ENCODE results near the gene DPYSL4. TPM values are rescaled to one million over a fixed set of nuclear protein-coding genes. Genes with fewer than 3 reads are reported as not detected.

The DPYSL4 gene
- total RNA-seq, 2 donors from 2014 or later: 4.1 to 22.6 TPM

DNA sequence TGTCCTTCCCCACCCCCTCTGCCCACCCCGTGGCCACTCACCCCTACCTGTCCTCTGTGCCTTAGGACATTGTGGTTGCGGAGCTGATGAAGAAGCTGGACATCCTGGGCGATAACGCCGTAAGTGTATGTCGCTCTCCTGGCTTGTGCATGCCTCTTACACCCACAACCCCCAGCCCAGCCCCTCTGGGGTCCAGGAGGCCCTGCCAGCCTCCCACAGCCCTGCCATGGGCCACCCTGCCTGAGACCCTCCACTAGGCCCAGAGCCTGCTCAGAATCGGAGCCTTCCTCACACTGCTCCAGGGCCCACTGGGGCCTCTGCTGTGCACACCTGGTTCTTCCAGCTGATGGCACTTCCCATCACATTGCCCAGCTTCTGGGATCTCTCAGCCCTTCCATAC is 36.8 kb upstream of the DPYSL4 start:
- Histone ChIP-seq H3K27me3 (replicated peaks; ENCODE audit: insufficient read depth) (no peaks in the 10 kb centered on the region), H3K36me3 (no peaks in the 10 kb centered on the region), H3K4me1 (replicated peaks) (no peaks in the 10 kb centered on the region), H3K27ac (no peak overlapping the region), H3K4me3 (no peak overlapping the region), H3K9me3 (no peaks in the 10 kb centered on the region)
- WGBS: 97% methylated on average over 6 of the region's 7 CpGs
- TF ChIP-seq POLR2A (IDR thresholded peaks at IDR 0.05) (no peak), POLR2AphosphoS5 (IDR thresholded peaks at IDR 0.05) (no peak)
- intact Hi-C loops (cut with DNase I): loop anchor here (10.0 kb wide), 1 partner anchor 115 kb away; no protein-coding TSS in a partner anchor
- no peak for DNase-seq (ENCODE audit: low spot score)

DNA sequence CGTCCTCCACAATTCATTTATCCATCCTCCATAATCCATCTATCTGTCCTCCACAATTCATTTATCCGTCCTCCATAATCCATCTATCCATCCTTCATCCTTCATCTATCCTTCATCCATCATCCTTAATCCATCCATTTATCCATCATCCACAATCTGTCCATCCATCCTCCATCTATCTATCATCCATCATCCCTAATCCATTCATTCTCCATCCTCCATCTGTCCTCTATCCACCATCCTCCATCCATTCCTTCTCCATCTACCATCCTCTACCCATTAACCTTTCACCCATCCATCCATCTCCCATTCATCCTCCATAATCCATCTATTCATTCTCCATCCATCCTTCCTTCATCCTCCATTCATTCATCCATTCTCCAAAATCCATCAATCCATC is 36.0 kb upstream of the DPYSL4 start:
- Histone ChIP-seq H3K9me3 (no peaks in the 10 kb centered on the region), H3K27me3 (replicated peaks; ENCODE audit: insufficient read depth) (no peaks in the 10 kb centered on the region), H3K4me3 (no peak overlapping the region), H3K4me1 (replicated peaks) (no peaks in the 10 kb centered on the region), H3K27ac (no peak overlapping the region), H3K36me3 (no peaks in the 10 kb centered on the region)
- TF ChIP-seq POLR2A (IDR thresholded peaks at IDR 0.05) (no peak), POLR2AphosphoS5 (IDR thresholded peaks at IDR 0.05) (no peak)
- TF ChIP-seq, protein P1, sequence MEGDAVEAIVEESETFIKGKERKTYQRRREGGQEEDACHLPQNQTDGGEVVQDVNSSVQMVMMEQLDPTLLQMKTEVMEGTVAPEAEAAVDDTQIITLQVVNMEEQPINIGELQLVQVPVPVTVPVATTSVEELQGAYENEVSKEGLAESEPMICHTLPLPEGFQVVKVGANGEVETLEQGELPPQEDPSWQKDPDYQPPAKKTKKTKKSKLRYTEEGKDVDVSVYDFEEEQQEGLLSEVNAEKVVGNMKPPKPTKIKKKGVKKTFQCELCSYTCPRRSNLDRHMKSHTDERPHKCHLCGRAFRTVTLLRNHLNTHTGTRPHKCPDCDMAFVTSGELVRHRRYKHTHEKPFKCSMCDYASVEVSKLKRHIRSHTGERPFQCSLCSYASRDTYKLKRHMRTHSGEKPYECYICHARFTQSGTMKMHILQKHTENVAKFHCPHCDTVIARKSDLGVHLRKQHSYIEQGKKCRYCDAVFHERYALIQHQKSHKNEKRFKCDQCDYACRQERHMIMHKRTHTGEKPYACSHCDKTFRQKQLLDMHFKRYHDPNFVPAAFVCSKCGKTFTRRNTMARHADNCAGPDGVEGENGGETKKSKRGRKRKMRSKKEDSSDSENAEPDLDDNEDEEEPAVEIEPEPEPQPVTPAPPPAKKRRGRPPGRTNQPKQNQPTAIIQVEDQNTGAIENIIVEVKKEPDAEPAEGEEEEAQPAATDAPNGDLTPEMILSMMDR (IDR thresholded peaks at IDR 0.05): no peak
- intact Hi-C loops (cut with DNase I): no loop called here
- WGBS: 97% methylated on average over 2 of the region's 2 CpGs
- no peak for DNase-seq (ENCODE audit: low spot score)

DNA sequence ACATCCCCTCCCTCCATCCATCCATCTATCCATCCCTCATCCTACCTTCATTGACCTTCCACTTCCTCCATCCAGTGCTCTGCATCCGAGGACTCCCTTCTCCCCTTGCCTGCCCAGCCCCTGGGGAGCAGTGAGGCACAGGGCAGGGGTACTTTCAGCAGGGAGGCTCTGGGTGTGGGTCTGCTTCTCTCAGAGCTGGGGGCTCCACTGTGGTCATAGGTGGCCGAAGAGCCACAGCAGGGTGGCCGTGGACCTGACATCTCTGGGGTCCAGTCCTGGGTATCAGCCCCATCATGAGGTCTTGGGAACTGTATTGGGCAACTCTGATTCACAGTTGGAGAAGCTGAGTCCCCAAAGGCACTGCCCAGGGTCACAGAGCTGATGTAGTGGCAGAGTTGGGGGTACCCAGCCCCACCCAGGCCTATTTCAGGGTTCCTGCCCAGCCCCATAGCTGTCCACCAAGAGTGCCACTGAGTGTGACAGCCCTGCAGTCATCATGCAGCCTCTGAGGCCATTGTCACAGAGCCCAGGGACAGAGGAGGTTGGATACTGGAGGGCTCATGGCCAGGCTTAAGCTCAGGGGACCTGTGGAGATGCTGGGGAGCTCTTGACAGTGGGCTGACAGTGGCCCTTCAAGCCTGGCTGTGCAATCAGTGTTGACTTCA is 35.3 kb upstream of the DPYSL4 start:
- Histone ChIP-seq H3K4me3 (no peak overlapping the region), H3K4me1 (replicated peaks) (no peaks in the 10 kb centered on the region), H3K36me3 (no peaks in the 10 kb centered on the region), H3K9me3 (no peaks in the 10 kb centered on the region), H3K27me3 (replicated peaks; ENCODE audit: insufficient read depth) (no peaks in the 10 kb centered on the region), H3K27ac (no peak overlapping the region)
- intact Hi-C loops (cut with DNase I): no loop called here
- TF ChIP-seq POLR2AphosphoS5 (IDR thresholded peaks at IDR 0.05) (no peak), POLR2A (IDR thresholded peaks at IDR 0.05) (no peak)
- TF ChIP-seq, protein P1 (IDR thresholded peaks at IDR 0.05): no peak
- no peak for DNase-seq (ENCODE audit: low spot score)
- 96% methylated on average over 3 of the region's 3 CpGs for WGBS

DNA sequence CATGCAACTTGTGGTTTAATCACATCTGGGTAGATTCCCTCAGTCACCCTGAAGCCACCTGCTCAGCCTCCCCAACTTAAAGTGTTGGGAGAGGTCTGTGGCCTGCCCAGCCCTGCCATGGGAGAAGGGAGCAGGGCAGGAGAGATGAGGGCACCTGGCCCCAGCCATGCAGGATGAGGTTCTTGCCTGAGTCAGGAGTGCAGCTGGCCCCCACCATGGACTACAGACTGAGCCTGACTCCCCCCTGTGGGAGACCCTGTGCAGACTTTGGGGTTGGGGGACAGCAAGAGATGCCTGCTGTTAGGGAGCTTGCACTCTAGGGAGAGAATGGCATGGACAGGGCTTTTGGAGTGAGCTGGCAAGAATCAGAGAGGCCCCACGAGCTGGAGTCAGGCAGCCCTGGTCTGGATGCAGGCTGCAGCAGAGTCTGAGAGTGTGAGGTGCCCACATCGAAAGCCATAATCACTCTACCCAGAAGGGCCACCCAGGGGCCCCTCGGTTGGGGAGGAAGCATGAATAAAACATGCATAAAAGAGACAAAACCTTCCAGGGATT is 34.7 kb upstream of the DPYSL4 start:
- Histone ChIP-seq H3K36me3 (no peaks in the 10 kb centered on the region), H3K9me3 (no peaks in the 10 kb centered on the region), H3K27me3 (replicated peaks; ENCODE audit: insufficient read depth) (no peaks in the 10 kb centered on the region), H3K27ac (no peak overlapping the region), H3K4me1 (replicated peaks) (no peaks in the 10 kb centered on the region), H3K4me3 (no peak overlapping the region)
- TF ChIP-seq, protein P1 (IDR thresholded peaks at IDR 0.05): no peak
- TF ChIP-seq POLR2A (IDR thresholded peaks at IDR 0.05): no peak
- no peak for TF ChIP-seq POLR2AphosphoS5 (IDR thresholded peaks at IDR 0.05)
- intact Hi-C loops (cut with DNase I): no loop called here
- DNase-seq (ENCODE audit: low spot score): no peak
- 51% methylated on average over 3 of the region's 3 CpGs for WGBS

DNA sequence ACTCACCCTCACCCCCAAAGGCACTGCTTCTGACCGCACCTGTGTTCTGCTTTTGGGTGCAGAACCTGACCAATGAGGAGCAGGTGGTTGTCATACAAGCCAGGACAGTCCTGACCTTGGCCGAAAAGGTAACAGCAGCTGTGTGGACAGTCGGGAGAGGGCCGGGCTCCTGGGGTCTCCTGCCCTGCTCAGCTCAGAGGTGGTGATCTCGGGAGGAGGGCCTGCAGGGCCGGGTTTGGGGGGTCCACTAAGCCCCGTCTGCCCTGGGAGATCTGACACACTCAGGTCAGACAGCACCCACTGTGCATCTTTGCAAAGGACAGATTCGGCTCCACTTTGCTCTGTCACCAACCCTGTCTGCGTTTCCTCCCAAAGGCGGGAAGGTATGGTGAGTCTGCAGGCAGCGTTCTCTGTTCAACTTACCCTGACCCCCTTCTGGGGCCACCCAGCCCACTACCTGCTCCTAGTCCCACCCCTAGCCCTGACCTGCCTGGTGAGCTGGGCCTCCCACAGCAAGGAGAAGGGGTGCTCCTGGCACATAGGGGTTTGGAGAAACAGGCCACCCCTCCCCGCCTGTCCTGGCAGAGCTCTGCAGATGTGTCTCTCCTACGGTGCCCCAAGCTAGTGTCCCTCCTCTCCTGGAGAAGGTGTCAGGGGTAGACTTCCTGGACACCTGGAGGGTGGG is 33.7 kb upstream of the DPYSL4 start:
- Histone ChIP-seq H3K27ac (no peak overlapping the region), H3K27me3 (replicated peaks; ENCODE audit: insufficient read depth) (no peaks in the 10 kb centered on the region), H3K36me3 (no peaks in the 10 kb centered on the region), H3K4me1 (replicated peaks) (no peaks in the 10 kb centered on the region), H3K9me3 (no peaks in the 10 kb centered on the region), H3K4me3 (no peak overlapping the region)
- WGBS: 74% methylated on average over 13 of the region's 13 CpGs
- TF ChIP-seq, protein P1 (IDR thresholded peaks at IDR 0.05): no peak
- no peak for TF ChIP-seq POLR2A (IDR thresholded peaks at IDR 0.05)
- no peak for TF ChIP-seq POLR2AphosphoS5 (IDR thresholded peaks at IDR 0.05)
- no peak for DNase-seq (ENCODE audit: low spot score)
- intact Hi-C loops (cut with DNase I): no loop called here

All from prostate gland (tissue), 2 donors.